Stimulated activated naive CD4-positive, alpha-beta T cell treated with Interleukin-2 at 50 U/mL for 16 hours (primary cell): ENCODE measurements around the gene WDR19.

Experiments used
- DNase-seq: peaks from one replicate; lab custom pipeline; 2025; lab: John Stamatoyannopoulos, UW

WDR19 gene

DNA sequence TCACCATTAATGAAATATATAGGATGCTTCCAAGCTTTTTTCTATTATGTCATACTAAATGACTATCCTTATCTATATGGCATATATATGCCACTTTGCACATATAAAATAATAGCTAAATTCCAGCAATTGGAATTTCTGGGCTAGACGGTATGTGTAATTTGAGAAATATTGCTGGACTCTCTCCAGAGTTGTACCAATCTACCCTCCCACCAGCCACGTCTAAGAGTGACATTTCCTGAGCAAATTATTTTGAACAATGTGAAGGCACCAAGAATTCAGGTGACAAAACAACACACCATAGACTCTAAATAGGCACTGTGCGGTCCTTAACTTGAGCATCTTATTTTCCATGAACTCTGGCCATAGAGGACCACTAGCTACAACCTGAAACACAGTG lies 121.5 kb downstream of the WDR19 start:
- DNase-seq: no peak

DNA sequence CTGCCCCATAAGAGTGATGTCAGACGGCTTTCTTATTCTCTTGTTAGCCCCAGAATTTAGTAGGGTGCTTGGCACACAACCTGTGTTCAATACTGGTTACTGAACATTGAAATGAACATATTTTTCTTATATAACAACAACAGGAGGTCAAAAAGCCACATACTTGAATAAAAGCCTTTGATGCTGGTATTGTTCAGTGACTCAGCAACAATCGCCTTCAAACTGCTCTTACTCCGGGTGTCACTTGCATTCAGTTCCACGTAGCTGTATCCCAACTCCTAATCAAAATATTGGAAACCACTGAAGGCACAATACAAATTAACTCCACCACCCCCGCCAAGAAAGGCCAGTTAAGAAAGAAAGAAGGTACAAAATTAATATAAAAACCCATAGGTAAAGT lies 122.3 kb downstream of the WDR19 start:
- DNase-seq: no peak

GRCh38 chr4:39305912-39306677 lies 123.8 kb downstream of the WDR19 start:
- no peak for DNase-seq

DNA sequence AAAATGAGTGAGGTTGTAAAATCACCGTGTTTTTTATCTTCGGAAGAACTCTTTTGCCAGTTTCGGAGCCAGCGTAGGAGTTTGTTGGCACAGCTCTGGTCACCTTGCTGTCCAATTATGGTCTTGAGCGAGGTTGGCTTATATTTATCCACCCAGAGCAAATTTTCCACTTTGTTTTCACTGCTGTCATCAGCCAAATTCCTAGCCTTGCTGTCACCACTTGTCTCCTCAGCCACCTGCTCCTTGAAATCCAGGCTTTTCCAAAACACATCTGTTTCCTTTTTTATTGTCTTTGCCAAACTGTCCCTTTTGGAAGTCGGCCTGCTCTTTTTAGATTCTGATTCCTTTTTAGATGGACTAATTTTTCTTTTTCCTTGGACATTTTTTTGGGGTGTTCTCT lies 126.3 kb downstream of the WDR19 start:
- no peak for DNase-seq

DNA sequence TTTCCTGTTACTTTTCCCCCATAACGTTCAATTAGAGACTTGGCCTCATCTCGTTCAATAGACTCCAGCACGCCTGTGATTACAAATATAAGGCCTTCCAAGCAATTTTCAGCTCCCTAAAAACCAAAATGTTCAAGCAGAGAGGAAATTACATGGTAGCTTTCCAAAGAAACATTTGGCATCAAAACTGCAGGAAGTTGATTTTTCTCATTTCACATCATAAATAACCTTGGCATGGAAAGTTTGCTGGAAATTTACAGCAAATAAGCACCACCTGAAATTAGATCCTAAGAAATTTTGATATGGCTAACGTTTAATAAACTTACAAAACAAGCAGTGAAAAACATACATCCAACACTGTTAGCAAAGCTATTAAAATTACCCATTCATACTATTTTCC lies 130.5 kb downstream of the WDR19 start:
- DNase-seq: no peak

- no peak for DNase-seq
These were observed 137.3 kb downstream of the WDR19 start for GRCh38 chr4:39319676-39320075.

DNA sequence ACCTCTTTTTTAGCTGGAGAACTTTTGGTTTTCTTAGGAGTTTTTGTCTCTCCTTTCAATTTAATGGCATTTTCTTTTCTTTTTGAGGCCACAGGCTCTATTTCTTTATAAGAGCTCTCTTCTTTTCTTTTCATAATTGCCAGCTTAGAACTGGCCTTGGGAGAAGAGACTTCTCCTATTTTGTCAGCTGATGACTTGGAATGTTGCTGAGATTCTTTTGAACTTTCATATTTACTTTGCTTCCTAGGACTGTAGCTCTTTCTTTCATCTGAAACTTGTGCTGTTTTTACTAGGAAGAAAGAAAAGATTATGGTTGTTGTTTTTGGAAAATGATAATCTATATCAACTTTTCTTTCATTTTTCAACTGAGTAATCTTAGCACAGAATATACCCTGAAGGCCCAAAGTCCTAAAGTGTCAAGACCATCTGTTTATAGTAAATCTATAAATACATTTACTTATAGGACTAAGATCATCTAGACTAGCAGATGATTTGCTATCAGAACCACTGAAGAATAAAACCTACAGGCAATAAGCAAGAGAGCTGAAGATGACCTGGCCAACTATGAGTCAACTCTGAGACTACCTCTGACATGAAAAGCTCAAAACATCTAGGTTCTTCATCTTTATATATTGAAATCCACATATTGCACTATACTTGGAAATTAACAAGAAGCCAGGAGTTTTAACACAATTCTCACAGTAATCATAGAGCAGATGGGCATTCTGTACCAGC lies 138.2 kb downstream of the WDR19 start:
- DNase-seq: no peak

DNA sequence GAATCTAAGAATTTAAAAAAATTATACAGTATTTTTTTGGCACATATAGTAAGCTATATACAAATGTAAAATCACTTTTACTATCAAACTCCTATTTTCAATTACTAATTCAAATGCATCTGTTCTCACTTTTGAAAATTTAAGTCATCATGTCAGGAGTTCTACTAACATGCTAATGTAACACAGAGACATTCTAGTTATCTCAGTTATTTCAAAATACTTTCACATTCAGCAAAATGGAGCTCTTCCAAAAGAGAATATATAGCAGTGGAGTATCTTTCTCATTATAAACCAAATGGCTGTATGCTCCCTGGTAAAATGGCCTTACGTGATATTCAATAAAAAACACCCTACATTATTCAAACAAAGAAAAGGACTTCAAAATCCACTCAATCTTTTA lies 141.5 kb downstream of the WDR19 start:
- no peak for DNase-seq

DNA sequence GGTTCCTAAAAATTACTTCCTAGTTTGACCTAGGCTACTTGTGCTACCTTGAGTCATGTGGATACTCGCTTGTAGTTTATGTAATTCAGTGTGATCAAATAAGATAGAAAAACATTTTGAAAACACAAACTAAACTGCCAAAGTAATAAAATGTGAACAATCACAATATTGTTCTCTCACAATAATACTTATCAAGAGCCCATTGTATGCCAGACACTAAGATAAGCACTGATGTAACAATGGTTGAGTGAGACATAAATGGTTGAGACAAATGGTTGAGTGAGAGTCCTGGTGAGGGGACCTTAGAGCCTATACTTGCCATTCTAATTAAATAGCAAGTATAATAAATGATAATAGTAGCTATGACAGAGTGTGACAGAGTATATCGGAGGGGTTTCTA lies 142.1 kb downstream of the WDR19 start:
- DNase-seq: no peak

GRCh38 chr4:39324897-39325613 lies 142.7 kb downstream of the WDR19 start:
- DNase-seq: no peak

DNA sequence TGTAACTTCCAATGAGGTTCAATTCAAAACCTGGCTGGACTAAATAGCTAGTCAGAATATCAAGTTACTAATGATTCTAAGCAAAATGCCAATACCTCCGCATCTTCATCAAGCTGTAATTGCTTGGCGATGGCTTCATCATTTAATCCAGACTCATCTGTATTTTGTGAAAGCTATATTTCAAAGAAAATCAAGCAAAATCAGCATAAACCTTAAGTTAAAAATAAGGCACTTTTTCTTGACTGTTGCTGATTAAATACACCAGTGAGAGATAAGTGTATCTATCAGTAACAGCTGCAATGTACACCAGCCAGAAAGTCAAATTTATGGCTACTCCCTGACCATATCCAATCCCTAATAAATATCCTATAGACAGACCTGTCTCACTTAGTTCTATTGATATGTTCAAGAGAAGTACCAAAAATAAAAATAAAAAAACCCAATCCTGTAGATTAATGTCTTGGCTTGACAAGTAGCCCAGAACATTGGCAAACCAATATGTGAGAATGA lies 144.2 kb downstream of the WDR19 start:
- no peak for DNase-seq

- no peak for DNase-seq
These were observed 148.0 kb downstream of the WDR19 start for GRCh38 chr4:39330353-39330752.

- no peak for DNase-seq
These were observed 148.9 kb downstream of the WDR19 start for GRCh38 chr4:39331191-39331590.
